ENCODE measurements around the gene WIZ.

WIZ gene, protein sequence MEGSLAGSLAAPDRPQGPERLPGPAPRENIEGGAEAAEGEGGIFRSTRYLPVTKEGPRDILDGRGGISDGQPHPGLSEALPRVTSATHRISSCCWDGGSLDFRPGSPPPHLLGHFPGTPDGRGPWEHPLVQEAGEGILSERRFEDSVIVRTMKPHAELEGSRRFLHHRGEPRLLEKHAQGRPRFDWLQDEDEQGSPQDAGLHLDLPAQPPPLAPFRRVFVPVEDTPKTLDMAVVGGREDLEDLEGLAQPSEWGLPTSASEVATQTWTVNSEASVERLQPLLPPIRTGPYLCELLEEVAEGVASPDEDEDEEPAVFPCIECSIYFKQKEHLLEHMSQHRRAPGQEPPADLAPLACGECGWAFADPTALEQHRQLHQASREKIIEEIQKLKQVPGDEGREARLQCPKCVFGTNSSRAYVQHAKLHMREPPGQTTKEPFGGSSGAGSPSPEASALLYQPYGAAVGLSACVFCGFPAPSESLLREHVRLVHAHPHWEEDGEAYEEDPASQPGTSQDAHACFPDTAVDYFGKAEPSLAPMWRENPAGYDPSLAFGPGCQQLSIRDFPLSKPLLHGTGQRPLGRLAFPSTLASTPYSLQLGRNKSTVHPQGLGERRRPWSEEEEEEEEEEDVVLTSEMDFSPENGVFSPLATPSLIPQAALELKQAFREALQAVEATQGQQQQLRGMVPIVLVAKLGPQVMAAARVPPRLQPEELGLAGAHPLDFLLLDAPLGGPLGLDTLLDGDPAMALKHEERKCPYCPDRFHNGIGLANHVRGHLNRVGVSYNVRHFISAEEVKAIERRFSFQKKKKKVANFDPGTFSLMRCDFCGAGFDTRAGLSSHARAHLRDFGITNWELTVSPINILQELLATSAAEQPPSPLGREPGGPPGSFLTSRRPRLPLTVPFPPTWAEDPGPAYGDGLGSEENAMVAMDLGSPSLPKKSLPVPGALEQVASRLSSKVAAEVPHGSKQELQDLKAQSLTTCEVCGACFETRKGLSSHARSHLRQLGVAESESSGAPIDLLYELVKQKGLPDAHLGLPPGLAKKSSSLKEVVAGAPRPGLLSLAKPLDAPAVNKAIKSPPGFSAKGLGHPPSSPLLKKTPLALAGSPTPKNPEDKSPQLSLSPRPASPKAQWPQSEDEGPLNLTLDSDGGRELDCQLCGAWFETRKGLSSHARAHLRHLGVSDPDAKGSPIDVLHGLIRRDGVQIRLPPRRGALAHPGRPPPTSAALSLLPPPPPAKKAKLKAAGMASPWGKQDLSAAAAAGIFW (N-terminal part only)

DNA sequence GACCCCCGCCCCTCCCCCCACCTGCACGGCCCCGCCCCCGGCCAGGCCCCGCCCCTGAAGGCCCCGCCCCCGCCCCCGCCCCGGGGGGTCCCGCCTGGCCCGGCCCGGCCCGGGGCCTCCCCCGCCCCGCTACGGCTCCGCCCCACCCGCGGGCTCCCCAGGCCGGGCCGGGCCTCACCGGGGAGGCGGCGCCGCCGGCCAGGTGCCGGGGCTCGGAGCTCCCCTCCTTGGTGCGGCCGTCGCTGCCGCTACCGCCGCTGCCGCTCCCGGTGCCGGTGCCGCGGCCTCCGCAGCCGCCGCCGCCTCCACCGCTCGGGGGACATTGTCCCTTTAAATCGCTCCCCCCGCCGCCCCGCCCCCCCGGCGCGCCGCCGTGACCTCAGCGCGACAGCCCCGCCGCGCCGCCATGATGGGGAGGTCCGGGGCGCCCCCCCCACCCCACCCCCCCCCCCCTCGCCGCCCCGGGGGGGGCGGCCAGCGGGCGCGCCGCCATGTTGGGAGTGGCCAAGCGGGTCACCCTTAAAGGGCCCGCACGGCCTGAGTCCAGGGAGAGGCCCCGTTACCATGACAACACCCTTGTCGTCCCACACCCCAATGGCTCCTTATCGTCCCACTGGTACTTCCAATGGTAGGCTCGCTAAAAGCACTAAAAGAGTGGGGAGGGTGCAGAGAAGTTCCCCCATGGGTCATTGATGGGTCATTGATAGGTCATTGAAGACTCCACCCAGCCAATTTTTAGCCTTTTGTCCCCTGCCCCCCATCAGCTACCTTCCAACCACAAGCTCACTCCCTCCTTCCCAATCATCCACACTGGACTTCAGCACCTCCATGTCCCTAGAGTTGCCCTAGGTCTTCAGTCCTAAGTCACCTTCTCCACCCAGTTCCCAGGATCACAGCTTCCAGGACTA lies at the start of gene WIZ:
TSS of gene WIZ (minus strand) at position 337 of the 908 bp plus-strand sequence. CDS start 1,649 bp downstream, outside the sequence.
- H3K36me3 ChIP-seq (ENCODE audit: control insufficient read depth, insufficient read depth, low read length): peaks cover 27% of the 10 kb centered on the region
- DNase-seq (ENCODE audit: extremely low read depth, insufficient read length): peak; percentile 82
- peak within 1 kb of the TSS; percentile 69 for H3K4me3 ChIP-seq (replicated peaks; ENCODE audit: low read depth, low read length)
- H3K27me3 ChIP-seq (replicated peaks; ENCODE audit: control insufficient read depth, insufficient read depth, low read length): no peaks in the 10 kb centered on the region
- TF ChIP-seq, protein P1, sequence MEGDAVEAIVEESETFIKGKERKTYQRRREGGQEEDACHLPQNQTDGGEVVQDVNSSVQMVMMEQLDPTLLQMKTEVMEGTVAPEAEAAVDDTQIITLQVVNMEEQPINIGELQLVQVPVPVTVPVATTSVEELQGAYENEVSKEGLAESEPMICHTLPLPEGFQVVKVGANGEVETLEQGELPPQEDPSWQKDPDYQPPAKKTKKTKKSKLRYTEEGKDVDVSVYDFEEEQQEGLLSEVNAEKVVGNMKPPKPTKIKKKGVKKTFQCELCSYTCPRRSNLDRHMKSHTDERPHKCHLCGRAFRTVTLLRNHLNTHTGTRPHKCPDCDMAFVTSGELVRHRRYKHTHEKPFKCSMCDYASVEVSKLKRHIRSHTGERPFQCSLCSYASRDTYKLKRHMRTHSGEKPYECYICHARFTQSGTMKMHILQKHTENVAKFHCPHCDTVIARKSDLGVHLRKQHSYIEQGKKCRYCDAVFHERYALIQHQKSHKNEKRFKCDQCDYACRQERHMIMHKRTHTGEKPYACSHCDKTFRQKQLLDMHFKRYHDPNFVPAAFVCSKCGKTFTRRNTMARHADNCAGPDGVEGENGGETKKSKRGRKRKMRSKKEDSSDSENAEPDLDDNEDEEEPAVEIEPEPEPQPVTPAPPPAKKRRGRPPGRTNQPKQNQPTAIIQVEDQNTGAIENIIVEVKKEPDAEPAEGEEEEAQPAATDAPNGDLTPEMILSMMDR (IDR thresholded peaks at IDR 0.05; ENCODE audit: insufficient read depth, low read length, poor library complexity, severe bottlenecking): no peak

DNA sequence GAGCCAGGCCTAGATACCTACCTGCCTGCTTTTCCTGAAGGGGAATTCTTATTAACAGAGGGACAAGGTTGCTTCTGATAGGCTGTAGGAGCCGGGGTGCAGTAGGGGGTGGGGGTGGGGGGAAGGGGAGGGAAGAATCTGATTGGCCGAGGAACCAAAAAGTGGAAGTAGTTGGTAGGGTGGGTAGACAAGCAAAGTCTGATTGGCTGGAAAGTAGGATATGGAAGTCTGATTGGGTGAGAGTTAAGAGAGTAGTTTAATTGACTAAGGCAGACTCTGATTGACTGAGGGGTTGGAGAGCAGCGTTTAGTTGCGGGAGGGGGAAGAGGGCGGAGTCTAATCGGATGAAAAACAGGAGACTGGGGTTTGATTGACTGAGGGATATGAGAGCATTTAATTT lies 49.2 kb upstream of the WIZ start:
- no peak for DNase-seq (ENCODE audit: extremely low read depth, insufficient read length)
- TF ChIP-seq, protein P1 (IDR thresholded peaks at IDR 0.05; ENCODE audit: insufficient read depth, low read length, poor library complexity, severe bottlenecking): no peak
- no peaks in the 10 kb centered on the region for H3K27me3 ChIP-seq (replicated peaks; ENCODE audit: control insufficient read depth, insufficient read depth, low read length)
- no peaks in the 10 kb centered on the region for H3K36me3 ChIP-seq (ENCODE audit: control insufficient read depth, insufficient read depth, low read length)
- H3K4me3 ChIP-seq (replicated peaks; ENCODE audit: low read depth, low read length): no peak overlapping the region

DNA sequence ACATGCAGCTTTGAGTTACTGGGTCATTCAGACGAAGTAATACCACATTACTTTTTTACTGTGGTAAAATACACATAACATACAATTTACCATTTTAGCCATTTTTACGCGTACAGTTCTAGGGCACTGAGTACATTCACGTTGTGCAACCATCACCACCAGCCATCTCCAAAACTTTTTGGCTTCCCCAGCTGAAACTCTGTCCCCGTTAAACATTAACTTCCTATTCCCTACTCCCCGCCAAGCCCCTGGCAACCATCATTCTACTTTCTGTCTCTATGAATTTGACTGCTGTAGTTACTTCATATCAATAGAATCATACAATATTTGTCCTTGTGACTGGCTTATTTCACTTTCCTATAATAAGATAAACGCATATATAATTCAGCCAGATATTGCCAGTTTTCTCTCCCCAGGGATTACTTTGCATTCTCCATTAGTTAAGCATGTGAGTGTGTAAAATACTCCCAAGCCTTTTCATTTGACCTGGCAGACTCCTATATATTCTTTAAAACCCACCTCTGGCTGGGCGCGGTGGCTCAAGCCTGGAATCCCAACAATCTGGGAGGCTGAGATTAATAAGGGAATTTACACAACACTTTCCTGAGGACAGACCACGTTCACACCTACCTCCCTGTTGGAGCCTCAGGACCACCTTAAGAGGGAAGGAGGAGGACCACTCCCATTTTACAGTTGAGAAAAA lies 48.6 kb upstream of the WIZ start:
- DNase-seq (ENCODE audit: extremely low read depth, insufficient read length): no peak
- no peaks in the 10 kb centered on the region for H3K36me3 ChIP-seq (ENCODE audit: control insufficient read depth, insufficient read depth, low read length)
- TF ChIP-seq, protein P1 (IDR thresholded peaks at IDR 0.05; ENCODE audit: insufficient read depth, low read length, poor library complexity, severe bottlenecking): no peak
- H3K27me3 ChIP-seq (replicated peaks; ENCODE audit: control insufficient read depth, insufficient read depth, low read length): no peaks in the 10 kb centered on the region
- no peak overlapping the region for H3K4me3 ChIP-seq (replicated peaks; ENCODE audit: low read depth, low read length)

DNA sequence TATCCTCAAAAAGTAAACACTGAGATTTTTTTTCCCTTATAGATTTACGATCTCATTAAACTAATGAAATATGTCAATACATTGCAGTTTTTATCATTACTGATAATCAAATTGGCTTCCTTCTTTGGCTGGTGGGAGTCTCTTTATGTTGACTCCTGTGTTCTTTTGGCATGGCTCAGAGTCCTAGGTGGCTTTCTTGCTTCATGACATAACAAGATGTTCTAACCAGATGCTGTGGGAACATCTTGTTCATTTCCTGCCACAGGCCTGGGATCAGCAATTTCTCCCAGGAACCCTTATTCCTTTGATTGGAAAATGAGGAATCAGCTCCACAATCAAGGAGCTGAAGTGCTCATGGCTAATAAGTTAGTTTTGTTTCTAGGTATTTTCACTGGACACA lies 45.4 kb upstream of the WIZ start:
- no peak for DNase-seq (ENCODE audit: extremely low read depth, insufficient read length)
- TF ChIP-seq, protein P1 (IDR thresholded peaks at IDR 0.05; ENCODE audit: insufficient read depth, low read length, poor library complexity, severe bottlenecking): no peak
- Histone ChIP-seq H3K36me3 (ENCODE audit: control insufficient read depth, insufficient read depth, low read length) (no peaks in the 10 kb centered on the region), H3K4me3 (replicated peaks; ENCODE audit: low read depth, low read length) (no peak overlapping the region), H3K27me3 (replicated peaks; ENCODE audit: control insufficient read depth, insufficient read depth, low read length) (no peaks in the 10 kb centered on the region)

Measured in GM06990 (cell line).